ENCODE data around the gene MMP25. TPM values are rescaled to one million over a fixed set of nuclear protein-coding genes. Genes with fewer than 3 reads are reported as not detected.

MMP25 gene
- total and polyA plus RNA-seq, 11 donors: 0.32 to 3.0 (median 0.93) TPM

- H3K27ac ChIP-seq: no peak overlapping the region
- DNase-seq (no peak), ATAC-seq (no peak)
- H3K4me1 ChIP-seq: peaks cover 0 to 12% (median 4%) of the 10 kb centered on the region in 12 donors
- no peak overlapping the region for H3K4me3 ChIP-seq
- TF ChIP-seq, protein P1, sequence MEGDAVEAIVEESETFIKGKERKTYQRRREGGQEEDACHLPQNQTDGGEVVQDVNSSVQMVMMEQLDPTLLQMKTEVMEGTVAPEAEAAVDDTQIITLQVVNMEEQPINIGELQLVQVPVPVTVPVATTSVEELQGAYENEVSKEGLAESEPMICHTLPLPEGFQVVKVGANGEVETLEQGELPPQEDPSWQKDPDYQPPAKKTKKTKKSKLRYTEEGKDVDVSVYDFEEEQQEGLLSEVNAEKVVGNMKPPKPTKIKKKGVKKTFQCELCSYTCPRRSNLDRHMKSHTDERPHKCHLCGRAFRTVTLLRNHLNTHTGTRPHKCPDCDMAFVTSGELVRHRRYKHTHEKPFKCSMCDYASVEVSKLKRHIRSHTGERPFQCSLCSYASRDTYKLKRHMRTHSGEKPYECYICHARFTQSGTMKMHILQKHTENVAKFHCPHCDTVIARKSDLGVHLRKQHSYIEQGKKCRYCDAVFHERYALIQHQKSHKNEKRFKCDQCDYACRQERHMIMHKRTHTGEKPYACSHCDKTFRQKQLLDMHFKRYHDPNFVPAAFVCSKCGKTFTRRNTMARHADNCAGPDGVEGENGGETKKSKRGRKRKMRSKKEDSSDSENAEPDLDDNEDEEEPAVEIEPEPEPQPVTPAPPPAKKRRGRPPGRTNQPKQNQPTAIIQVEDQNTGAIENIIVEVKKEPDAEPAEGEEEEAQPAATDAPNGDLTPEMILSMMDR (IDR thresholded peaks at IDR 0.05): no peak
- TF ChIP-seq POLR2A (IDR thresholded peaks at IDR 0.05): no peak
- H3K36me3 ChIP-seq: no peaks in the 10 kb centered on the region
- H3K9me3 ChIP-seq: no peaks in the 10 kb centered on the region
- intact Hi-C loops (cut with DNase I): no loop called here
- peaks cover 24 to 76% (median 41%) of the 10 kb centered on the region in 9 donors for H3K27me3 ChIP-seq
- WGBS, 4 donors: 43 to 58% (median 53%) methylated on average over 22 to 27 of the region's 27 CpGs; no CpG with 5 or more reads in 1 of the 4 donors
Measured at GRCh38 chr16:3013491-3013951, 32.8 kb upstream of the MMP25 start.

DNA sequence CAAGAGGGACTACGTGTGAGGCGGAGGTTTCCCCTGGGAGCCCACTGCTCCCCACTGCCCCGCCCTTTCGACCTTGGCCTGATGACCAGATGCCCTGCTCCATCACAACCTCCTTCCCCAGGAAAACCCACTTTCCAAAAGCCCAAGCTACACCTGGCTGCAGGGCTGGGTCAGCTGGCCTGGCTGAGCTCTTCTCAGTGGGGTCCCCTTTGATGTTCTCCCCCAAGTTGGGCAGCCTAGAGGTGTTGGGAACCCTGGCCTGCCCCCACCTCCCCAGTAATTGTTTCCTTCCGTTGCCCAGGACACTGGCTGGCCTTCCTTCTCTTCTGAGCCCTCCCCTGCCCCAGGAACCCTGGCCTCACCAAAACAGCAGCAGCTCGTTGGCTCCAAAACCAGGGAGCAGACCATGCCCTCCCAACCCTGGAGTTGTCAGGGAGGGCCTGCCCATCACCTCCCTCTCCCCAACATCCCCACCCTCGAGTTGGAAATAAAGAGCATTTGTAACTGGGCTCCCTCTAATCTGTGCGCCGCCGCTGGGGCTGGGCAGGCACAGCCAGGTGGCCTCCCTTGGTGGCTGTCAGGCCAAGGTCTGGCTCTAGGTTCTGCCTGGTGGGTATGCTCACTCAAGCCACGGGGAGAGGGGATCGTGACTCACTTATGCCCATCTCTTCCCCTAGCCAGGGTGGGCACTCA, 32.2 kb upstream of the MMP25 start:
- DNase-seq (no peak), ATAC-seq (no peak)
- Histone ChIP-seq H3K4me1 (peaks cover 0 to 11% (median 4%) of the 10 kb centered on the region in 12 donors), H3K9me3 (no peaks in the 10 kb centered on the region), H3K27ac (no peak overlapping the region), H3K27me3 (peaks cover 22 to 73% (median 43%) of the 10 kb centered on the region in 9 donors), H3K4me3 (no peak overlapping the region), H3K36me3 (no peaks in the 10 kb centered on the region)
- 48 to 60% (median 58%) methylated on average over 9 to 12 of the region's 12 CpGs for WGBS, 4 donors
- TF ChIP-seq, protein P1 (IDR thresholded peaks at IDR 0.05): no peak
- TF ChIP-seq POLR2A (IDR thresholded peaks at IDR 0.05): no peak
- intact Hi-C loops (cut with DNase I): no loop called here

GRCh38 chr16:3014971-3015370, 31.4 kb upstream of the MMP25 start:
- TF ChIP-seq POLR2A (IDR thresholded peaks at IDR 0.05): no peak
- TF ChIP-seq, protein P1 (IDR thresholded peaks at IDR 0.05): no peak
- WGBS, 4 donors: 83 to 87% (median 87%) methylated on average over 6 of the region's 6 CpGs
- Histone ChIP-seq H3K27ac (no peak overlapping the region), H3K36me3 (no peaks in the 10 kb centered on the region), H3K9me3 (no peaks in the 10 kb centered on the region), H3K4me3 (no peak overlapping the region), H3K4me1 (peaks cover 0 to 17% (median 10%) of the 10 kb centered on the region in 12 donors), H3K27me3 (peaks cover 22 to 65% (median 40%) of the 10 kb centered on the region in 9 donors)
- intact Hi-C loops (cut with DNase I): no loop called here
- DNase-seq (no peak), ATAC-seq (no peak)

DNA sequence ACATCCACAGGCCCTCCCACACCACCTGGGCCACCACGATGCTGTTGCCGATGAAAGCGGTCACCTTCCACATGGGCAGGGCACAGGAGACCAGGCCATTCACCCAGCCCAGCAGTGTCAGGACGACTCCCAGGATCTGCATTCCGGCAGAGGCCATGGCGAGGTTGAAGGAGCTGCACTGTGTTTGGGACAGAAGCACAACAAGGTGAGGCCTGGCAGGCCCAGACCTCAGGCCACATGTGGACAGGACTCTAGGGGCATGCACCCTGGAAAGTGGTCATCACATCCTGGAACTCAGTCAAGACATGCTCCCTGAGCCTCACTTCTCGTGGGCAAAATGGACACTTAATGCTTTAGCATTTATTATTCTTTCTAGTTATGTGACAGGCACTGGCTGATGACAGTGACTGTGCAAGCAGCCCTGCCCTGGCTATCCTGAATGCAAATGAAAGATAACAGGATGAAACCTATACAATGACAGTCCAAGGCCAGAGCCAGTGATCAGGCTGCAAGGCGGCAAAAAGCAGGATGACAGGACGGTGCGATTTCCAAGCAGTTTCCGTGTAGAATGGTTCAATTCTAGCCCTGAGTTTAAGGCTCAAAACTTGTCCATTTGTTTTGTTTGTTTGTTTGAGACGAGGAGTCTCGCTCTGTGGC, 30.4 kb upstream of the MMP25 start:
- H3K4me1 ChIP-seq: peaks cover 0 to 25% (median 13%) of the 10 kb centered on the region in 12 donors
- DNase-seq (no peak), ATAC-seq (no peak)
- no peak for TF ChIP-seq POLR2A (IDR thresholded peaks at IDR 0.05)
- TF ChIP-seq, protein P1 (IDR thresholded peaks at IDR 0.05): no peak
- H3K9me3 ChIP-seq: no peaks in the 10 kb centered on the region
- WGBS, 4 donors: 73 to 85% (median 84%) methylated on average over 12 to 13 of the region's 13 CpGs
- peaks cover 22 to 56% (median 38%) of the 10 kb centered on the region in 9 donors for H3K27me3 ChIP-seq
- no peak overlapping the region for H3K27ac ChIP-seq
- intact Hi-C loops (cut with DNase I): no loop called here
- H3K4me3 ChIP-seq: no peak overlapping the region
- H3K36me3 ChIP-seq: no peaks in the 10 kb centered on the region
